Right lobe of liver (tissue), 4 donors: ENCODE results near the gene CATSPER3.

Source experiments
- POLR2A ChIP-seq: fragments of 450-650 bp; IDR thresholded peaks from one replicate; pipeline ENCODE4 v1.6.1; 2017; ENCODE audit warnings: antibody characterized with exemption, mild to moderate bottlenecking
- TF ChIP-seq, protein P1 (sequence below), 4 donors: fragments of 200-600 bp in 3 of 4; fragments of 450-650 bp in 1 of 4; IDR thresholded peaks; one replicate each; pipeline versions ENCODE4 v1.5.1 to v1.8.0; 2016 to 2022; ENCODE audit warnings: antibody characterized with exemption in 4 of 4, mild to moderate bottlenecking in 2 of 4
- donor health status: DM: no; HTN: no; CAD: no.
- donor health status: DM: no; HTN: no; CAD: no.
- donor health status: DM: no; HTN: yes; CAD: no.

DNA sequence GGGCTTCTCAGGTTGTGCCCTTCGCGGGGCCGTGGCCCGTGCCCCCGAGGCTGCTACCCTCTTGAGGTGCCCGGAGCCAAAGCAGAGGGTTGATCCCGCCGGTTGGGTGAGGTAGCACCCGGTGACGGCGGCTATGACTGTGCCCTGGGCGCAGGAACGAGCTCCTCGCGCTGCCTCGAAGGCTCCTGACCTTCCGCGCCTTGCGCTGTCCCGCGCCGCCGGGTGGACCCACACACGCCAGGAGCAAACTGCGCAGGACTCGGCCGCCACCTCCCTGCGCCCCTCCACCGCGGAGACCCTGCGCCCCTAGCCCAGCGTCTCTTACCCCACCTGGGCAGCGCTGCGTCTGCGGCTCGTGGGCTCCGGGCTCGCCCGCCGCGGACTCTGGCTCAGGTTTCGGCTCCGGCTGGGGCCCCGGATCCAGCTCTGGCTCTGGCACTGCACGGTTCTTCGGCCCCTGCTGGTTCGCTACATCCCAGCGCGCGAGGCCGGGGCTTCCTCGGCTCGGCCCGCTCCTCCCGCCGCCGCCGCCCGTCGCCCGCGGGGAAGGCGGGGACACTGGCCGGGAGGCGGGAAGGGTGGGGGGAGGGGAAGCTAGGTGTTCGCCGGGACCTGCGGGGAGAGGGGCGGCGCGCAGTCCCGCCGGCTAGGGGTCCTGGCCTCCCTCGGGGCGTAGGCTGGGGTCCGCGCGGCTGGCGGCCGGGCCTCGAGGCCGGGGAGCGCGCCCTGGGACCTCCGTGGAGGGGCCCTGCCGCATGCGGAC is 71.7 kb downstream of the CATSPER3 start:
- TF ChIP-seq, protein P1, sequence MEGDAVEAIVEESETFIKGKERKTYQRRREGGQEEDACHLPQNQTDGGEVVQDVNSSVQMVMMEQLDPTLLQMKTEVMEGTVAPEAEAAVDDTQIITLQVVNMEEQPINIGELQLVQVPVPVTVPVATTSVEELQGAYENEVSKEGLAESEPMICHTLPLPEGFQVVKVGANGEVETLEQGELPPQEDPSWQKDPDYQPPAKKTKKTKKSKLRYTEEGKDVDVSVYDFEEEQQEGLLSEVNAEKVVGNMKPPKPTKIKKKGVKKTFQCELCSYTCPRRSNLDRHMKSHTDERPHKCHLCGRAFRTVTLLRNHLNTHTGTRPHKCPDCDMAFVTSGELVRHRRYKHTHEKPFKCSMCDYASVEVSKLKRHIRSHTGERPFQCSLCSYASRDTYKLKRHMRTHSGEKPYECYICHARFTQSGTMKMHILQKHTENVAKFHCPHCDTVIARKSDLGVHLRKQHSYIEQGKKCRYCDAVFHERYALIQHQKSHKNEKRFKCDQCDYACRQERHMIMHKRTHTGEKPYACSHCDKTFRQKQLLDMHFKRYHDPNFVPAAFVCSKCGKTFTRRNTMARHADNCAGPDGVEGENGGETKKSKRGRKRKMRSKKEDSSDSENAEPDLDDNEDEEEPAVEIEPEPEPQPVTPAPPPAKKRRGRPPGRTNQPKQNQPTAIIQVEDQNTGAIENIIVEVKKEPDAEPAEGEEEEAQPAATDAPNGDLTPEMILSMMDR (IDR thresholded peaks at IDR 0.05): no peak
- TF ChIP-seq POLR2A: no peak
